Loucy (cell line): ENCODE results near the gene SP8.

Source experiments
- H2AFZ ChIP-seq: fragments of 200-600 bp; sonication (generic); 2 replicates; pipeline ENCODE4 v1.6.0; 2016; ENCODE audit warnings: antibody characterized with exemption, mild to moderate bottlenecking, low read length, moderate library complexity
- H3F3A ChIP-seq: fragments of 200-600 bp; 2 replicates; pipeline ENCODE4 v1.6.0; 2016; ENCODE audit warnings: antibody characterized with exemption, low read depth, mild to moderate bottlenecking
- H3K27me3 ChIP-seq: fragments of 200-600 bp; sonication (generic); 2 replicates; pipeline ENCODE4 v1.6.1; 2014; ENCODE audit warnings: low read length, mild to moderate bottlenecking; ENCODE audit not compliant: insufficient read depth, poor library complexity, severe bottlenecking
- H3K36me3 ChIP-seq: fragments of 200-600 bp; sonication (generic); 2 replicates; pipeline ENCODE4 v1.6.1; 2016; ENCODE audit warnings: low read length; ENCODE audit not compliant: insufficient read depth
- H3K4me1 ChIP-seq: fragments of 200-600 bp; sonication (generic); 2 replicates; pipeline ENCODE4 v1.5.1; 2014; ENCODE audit warnings: low read length, mild to moderate bottlenecking; ENCODE audit not compliant: insufficient read depth, poor library complexity, severe bottlenecking
- H3K4me2 ChIP-seq: fragments of 200-600 bp; sonication (generic); 2 replicates; pipeline ENCODE4 v1.6.0; 2014; ENCODE audit warnings: antibody characterized with exemption, low read length, low read depth, mild to moderate bottlenecking; ENCODE audit not compliant: poor library complexity, severe bottlenecking
- H3K4me3 ChIP-seq: fragments of 200-600 bp; sonication (generic); 2 replicates; pipeline ENCODE4 v1.5.1; 2014; ENCODE audit warnings: low read length, mild to moderate bottlenecking, mixed read lengths; ENCODE audit not compliant: poor library complexity, severe bottlenecking
- H3K79me2 ChIP-seq: fragments of 200-600 bp; sonication (generic); 2 replicates; pipeline ENCODE4 v1.6.1; 2014; ENCODE audit warnings: low read length; ENCODE audit not compliant: insufficient read depth
- H3K9ac ChIP-seq: fragments of 200-600 bp; sonication (generic); 2 replicates; pipeline ENCODE4 v1.6.0; 2014; ENCODE audit warnings: mild to moderate bottlenecking, low read depth, low read length, moderate library complexity; ENCODE audit not compliant: poor library complexity, severe bottlenecking
- H3K9me2 ChIP-seq: fragments of 200-600 bp; sonication (generic); replicated peaks from 2 replicates; pipeline ENCODE4 v1.6.1; 2016; ENCODE audit warnings: low read depth, low read length, mixed read lengths
- H3K9me3 ChIP-seq: fragments of 200-600 bp; sonication (generic); 2 replicates; pipeline ENCODE4 v1.6.1; 2014; ENCODE audit warnings: mild to moderate bottlenecking, antibody characterized with exemption, low read length, low read depth; ENCODE audit not compliant: insufficient read depth
- H4K20me1 ChIP-seq: fragments of 200-600 bp; sonication (generic); 2 replicates; pipeline ENCODE4 v1.6.0; 2014; ENCODE audit warnings: antibody characterized with exemption, low read length, mild to moderate bottlenecking; ENCODE audit not compliant: insufficient read depth, poor library complexity, severe bottlenecking
- EZH2phosphoT487 ChIP-seq: fragments of 200-600 bp; IDR thresholded peaks from 2 replicates; pipeline ENCODE4 v1.6.1; 2018; ENCODE audit warnings: antibody characterized with exemption, mild to moderate bottlenecking, moderate library complexity, borderline replicate concordance
- TF ChIP-seq, protein P1 (sequence below): fragments of 200-600 bp; sonication (generic); conservative IDR thresholded peaks from 2 replicates; pipeline ENCODE4 v1.5.1; 2014; ENCODE audit warnings: mild to moderate bottlenecking, antibody characterized with exemption, low read length

Gene SP8

DNA sequence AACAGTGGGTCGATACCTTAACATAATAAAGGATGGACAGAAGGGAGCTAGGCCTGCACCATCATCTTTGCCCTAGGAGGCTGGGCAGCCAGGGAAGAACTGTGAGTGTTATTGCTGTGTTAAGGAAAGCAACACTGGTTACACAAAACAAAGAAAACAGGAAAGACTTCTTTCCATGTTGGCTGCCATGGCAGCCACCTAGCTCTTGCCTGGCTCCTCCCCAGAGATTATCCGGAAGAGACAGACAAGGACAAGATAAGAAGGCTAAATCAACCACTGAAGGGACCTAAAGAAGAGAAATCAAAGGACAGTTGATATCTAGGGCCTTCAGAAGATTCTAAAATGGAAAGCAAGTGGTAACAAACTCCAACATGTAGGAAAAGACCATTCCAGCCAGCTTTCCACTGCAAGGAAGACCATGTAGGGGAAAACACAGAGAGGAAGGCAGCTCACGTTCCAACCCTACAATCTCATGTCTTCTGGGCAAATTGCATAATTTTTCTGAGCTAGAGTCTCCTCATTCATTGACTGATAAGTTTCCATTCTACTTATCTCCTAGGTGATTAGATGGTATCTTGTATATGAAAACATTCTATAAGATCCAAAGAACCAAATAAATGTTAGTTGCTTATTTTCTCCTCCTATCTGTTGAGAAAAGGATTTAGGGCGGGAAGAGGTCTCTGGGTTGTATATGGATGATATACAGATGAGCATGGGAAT is 51.2 kb downstream of the SP8 start:
- H3K4me1 ChIP-seq, result no peaks in the 10 kb centered on the region
- H3K27me3 ChIP-seq, result no peaks in the 10 kb centered on the region
- no peaks in the 10 kb centered on the region for H3K79me2 ChIP-seq
- TF ChIP-seq, protein P1, sequence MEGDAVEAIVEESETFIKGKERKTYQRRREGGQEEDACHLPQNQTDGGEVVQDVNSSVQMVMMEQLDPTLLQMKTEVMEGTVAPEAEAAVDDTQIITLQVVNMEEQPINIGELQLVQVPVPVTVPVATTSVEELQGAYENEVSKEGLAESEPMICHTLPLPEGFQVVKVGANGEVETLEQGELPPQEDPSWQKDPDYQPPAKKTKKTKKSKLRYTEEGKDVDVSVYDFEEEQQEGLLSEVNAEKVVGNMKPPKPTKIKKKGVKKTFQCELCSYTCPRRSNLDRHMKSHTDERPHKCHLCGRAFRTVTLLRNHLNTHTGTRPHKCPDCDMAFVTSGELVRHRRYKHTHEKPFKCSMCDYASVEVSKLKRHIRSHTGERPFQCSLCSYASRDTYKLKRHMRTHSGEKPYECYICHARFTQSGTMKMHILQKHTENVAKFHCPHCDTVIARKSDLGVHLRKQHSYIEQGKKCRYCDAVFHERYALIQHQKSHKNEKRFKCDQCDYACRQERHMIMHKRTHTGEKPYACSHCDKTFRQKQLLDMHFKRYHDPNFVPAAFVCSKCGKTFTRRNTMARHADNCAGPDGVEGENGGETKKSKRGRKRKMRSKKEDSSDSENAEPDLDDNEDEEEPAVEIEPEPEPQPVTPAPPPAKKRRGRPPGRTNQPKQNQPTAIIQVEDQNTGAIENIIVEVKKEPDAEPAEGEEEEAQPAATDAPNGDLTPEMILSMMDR, result no peak
- TF ChIP-seq EZH2phosphoT487, result no peak
- H3K36me3 ChIP-seq, result no peaks in the 10 kb centered on the region
- no peak overlapping the region for H2AFZ ChIP-seq
- no peak overlapping the region for H3K4me2 ChIP-seq
- H3K9me2 ChIP-seq, result no peaks in the 10 kb centered on the region
- no peaks in the 10 kb centered on the region for H3K9me3 ChIP-seq
- no peaks in the 10 kb centered on the region for H4K20me1 ChIP-seq
- H3K4me3 ChIP-seq, result no peak overlapping the region
- H3F3A ChIP-seq, result no peaks in the 10 kb centered on the region
- H3K9ac ChIP-seq, result no peak overlapping the region
